HG02884 (cell line): ENCODE data around the gene ZNF716.
"Not testable (repeated sequence)": the region's sequence is repeated elsewhere in the genome, so short reads cannot be mapped to it uniquely, and the experiment has no call there.

Experiments
- ATAC-seq: cut with Tn5 transposase; IDR thresholded peaks from one replicate; pipeline ENCODE4 v1.9.1; 2021; ENCODE audit warnings: mild to moderate bottlenecking, moderate library complexity; ENCODE audit not compliant: unreplicated experiment

The ZNF716 gene

DNA sequence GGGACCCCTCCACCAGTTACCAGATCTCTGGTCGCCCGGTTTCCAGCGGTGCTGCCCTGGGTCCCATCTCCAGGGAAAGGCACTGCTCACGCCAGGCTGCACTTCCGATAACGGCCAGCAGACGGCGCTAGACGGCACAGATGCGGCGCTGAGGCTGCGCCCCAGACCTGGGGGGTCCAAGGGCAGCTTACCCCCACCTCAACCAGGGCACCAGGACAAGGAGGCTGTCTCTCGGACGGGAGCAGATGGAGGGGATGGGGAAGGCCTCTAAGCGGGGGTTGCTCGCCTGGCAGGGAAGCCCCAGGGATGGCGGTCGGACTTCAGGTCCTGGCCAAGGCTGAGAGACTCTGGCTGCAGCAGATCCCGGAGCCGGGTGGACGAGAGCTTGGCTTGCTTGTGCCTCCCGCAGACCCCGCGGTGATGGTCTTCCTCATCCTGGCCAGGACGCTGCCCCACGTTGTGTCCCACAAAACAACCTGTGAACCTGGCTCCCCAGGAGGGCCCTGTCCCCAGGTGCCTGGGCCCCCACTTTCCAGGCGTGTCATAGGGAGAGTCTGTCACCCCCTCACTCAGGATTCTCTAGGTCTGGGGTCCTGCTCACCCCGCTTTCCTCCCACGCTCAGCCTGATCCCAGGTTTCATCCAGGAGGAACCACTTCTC lies 23.9 kb upstream of the ZNF716 start:
- no peak for ATAC-seq

DNA sequence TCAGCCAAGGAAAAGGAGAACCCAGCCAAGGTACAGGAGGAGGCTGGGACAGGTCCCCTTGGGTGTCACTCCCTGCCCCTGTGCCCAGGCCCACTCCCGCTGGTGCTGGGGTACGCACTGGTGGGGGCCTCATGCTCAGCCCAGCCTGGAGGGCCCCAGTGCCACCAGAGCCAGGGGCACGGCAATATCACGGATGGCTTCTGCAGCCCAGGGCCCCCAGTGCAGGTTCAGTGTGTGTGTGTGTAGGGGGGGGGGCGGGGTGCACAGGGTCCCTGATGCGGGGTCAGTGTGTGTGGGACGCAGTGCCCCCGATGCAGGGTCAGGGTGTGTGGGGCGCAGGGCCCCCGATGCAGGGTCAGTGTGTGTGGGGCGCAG lies 23.4 kb upstream of the ZNF716 start:
- no peak for ATAC-seq

DNA sequence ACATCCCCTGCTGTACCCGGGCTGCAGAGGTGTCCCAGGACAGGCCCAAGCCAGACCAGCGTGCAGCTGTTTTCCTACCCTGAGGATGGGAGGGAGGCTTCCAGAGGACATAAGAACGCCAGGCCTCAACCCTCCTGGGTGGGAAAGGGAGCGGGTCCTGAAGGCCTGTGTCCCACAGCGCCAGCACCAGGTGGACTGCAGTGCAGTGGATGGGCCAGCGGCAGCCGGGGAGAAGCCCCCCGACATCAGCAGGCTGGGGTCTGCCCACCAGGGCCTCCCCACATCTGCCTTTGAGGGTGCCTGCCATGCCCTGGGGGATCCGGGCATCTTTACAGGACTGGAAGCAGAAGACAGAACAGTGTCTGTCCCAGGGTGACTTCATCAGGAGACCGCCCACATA lies 22.8 kb upstream of the ZNF716 start:
- no peak for ATAC-seq

DNA sequence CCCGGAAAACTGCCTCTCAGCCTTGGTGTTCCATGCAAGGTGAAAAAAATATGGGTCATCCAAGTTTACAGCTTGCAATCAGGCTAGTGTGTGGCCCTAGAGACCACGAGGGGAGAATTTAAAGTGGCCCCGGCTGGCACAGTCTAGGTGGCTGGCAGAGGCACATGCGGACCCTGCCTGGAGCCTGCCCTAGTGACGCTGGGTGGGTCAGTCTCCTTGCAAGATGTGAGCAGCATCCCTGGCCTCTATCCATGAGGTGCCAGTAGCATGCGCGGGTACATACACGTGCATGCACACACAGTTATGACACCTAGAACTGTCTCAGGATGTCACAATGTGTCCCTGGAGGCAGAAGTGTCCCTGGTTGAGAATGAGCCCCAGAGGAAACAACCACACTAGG lies 22.4 kb upstream of the ZNF716 start:
- no peak for ATAC-seq

- ATAC-seq = no peak
Observed at GRCh38 chr7:57432583-57432982, 17.4 kb upstream of the ZNF716 start.

- ATAC-seq = no peak
Observed at GRCh38 chr7:57437581-57437980, 12.4 kb upstream of the ZNF716 start.

GRCh38 chr7:57438244-57438643 lies 11.7 kb upstream of the ZNF716 start:
- ATAC-seq = no peak

DNA sequence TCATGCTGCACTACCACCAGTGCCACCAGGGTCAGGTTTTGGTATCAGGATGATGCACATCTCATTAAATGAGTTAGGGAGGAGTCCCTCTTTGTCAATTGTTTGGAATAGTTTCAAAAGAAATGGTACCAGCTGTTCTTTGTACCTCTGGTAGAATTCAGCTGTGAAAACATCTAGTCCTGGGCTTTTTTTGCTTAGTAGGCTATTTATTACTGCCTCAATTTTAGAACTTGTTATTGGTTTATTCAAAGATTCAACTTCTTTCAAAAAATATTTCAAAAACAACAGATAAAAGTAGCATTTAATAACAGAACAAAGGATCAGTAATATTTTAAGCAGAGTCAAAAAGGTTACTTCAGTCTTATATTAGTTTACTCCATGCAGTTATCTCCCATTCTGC lies 6.4 kb upstream of the ZNF716 start:
- no peak for ATAC-seq

- not testable (repeated sequence) for ATAC-seq
Observed at GRCh38 chr7:57469186-57469828, 19.3 kb downstream of the ZNF716 start.

DNA sequence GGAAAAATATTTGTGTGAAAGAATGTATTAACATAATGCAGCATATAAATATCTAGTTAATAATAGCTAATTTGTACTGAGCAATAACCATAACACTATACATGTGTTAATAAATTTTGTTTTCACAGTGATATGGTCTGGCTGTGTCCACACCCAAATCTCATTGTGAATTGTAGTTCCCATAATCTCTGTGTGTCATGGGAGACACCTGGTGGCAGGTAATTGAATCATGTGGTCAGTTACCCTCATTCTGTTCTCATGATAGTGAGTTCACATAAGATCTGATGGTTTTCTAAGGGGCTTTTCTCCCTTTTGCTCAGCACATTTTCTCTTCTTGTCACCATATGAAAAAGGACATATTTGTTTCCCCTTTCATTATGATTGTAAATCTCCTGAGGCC lies 30.3 kb downstream of the ZNF716 start:
- not testable (repeated sequence) for ATAC-seq

DNA sequence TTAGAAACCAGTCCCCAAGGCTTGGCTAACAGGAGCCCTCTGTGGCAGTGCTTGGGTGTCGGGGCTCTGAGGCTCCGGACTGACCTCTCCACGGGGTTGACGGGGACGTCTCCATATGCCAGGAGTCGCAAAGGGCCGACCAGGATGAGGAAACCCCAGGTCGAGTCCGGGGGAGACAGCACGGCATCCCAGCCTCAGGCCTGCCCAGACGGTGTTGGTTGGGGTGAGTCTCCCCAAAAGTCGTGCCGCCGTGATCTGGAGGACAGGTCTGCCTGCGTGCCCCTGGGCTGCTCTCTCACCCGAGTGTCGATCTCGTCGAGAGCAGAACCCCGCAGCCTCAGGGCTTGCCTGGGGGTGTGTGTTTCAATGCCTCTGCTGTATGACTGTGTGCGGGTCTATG lies 35.0 kb downstream of the ZNF716 start:
- not testable (repeated sequence) for ATAC-seq

DNA sequence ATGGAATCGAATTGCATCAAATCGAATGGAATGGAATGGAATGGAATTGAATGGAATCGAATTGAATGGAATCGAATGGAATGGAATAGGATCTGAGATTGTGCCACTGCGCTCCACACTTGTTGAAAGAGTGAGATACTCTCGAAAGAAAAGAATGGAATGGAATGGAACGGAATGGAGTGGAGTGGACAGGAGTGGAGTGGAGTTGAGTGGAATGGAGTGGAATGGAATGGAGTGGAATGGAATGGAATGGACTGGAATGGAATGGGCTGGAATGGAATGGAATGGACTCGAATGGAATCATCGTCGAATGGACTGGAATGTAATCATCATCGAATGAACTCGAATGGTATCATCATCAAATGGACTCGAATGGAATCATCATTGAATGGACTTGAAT lies 38.0 kb downstream of the ZNF716 start:
- ATAC-seq = no peak

- ATAC-seq = not testable (repeated sequence)
Observed at GRCh38 chr7:57495111-57495510, 45.1 kb downstream of the ZNF716 start.

GRCh38 chr7:57496395-57496794 lies 46.4 kb downstream of the ZNF716 start:
- no peak for ATAC-seq

- no peak for ATAC-seq
Observed at GRCh38 chr7:57505176-57505575, 55.2 kb downstream of the ZNF716 start.
